ENCODE results near the gene SH3GLB2.

Gene SH3GLB2

GRCh38 chr9:129012343-129012742 lies 15.8 kb downstream of the SH3GLB2 start:
- H3K36me3 ChIP-seq (replicated peaks), result peaks cover 25% of the 10 kb centered on the region
- no peak for DNase-seq
- H3K27ac ChIP-seq, result no peak overlapping the region
- H3K4me3 ChIP-seq (ENCODE audit: low read depth, low read length), result no peak overlapping the region
- no peak for TF ChIP-seq CTCF (IDR thresholded peaks at IDR 0.05; ENCODE audit: low read depth, low read length, missing control alignments)
- in situ Hi-C loops (cut with HindIII; ENCODE audit: low pct_ligation_motif_present, low sequenced_read_pairs), result no loop called here
- no peaks in the 10 kb centered on the region for H3K27me3 ChIP-seq (replicated peaks)

- TF ChIP-seq CTCF (IDR thresholded peaks at IDR 0.05; ENCODE audit: low read depth, low read length, missing control alignments), result no peak
- Histone ChIP-seq H3K4me3 (ENCODE audit: low read depth, low read length) (no peak overlapping the region), H3K27ac (no peak overlapping the region), H3K27me3 (replicated peaks) (no peaks in the 10 kb centered on the region), H3K36me3 (replicated peaks) (peaks cover 28% of the 10 kb centered on the region)
- DNase-seq, result no peak
- in situ Hi-C loops (cut with HindIII; ENCODE audit: low pct_ligation_motif_present, low sequenced_read_pairs), result no loop called here
These were observed 16.4 kb downstream of the SH3GLB2 start for GRCh38 chr9:129011761-129012181.

- Histone ChIP-seq H3K27me3 (replicated peaks) (no peaks in the 10 kb centered on the region), H3K36me3 (replicated peaks) (peaks cover 34% of the 10 kb centered on the region), H3K4me3 (ENCODE audit: low read depth, low read length) (no peak overlapping the region), H3K27ac (no peak overlapping the region)
- in situ Hi-C loops (cut with HindIII; ENCODE audit: low pct_ligation_motif_present, low sequenced_read_pairs), result no loop called here
- TF ChIP-seq CTCF (IDR thresholded peaks at IDR 0.05; ENCODE audit: low read depth, low read length, missing control alignments), result no peak
- DNase-seq, result no peak
These were observed 17.0 kb downstream of the SH3GLB2 start for GRCh38 chr9:129011170-129011569.

GRCh38 chr9:129010267-129010975 lies 17.7 kb downstream of the SH3GLB2 start:
- TF ChIP-seq CTCF (IDR thresholded peaks at IDR 0.05; ENCODE audit: low read depth, low read length, missing control alignments), result no peak
- in situ Hi-C loops (cut with HindIII; ENCODE audit: low pct_ligation_motif_present, low sequenced_read_pairs), result no loop called here
- no peak overlapping the region for H3K4me3 ChIP-seq (ENCODE audit: low read depth, low read length)
- no peak for DNase-seq
- H3K36me3 ChIP-seq (replicated peaks), result peaks cover 40% of the 10 kb centered on the region
- H3K27me3 ChIP-seq (replicated peaks), result no peaks in the 10 kb centered on the region
- no peak overlapping the region for H3K27ac ChIP-seq

- no peak overlapping the region for H3K4me3 ChIP-seq (ENCODE audit: low read depth, low read length)
- H3K27ac ChIP-seq, result no peak overlapping the region
- TF ChIP-seq CTCF (IDR thresholded peaks at IDR 0.05; ENCODE audit: low read depth, low read length, missing control alignments), result no peak
- in situ Hi-C loops (cut with HindIII; ENCODE audit: low pct_ligation_motif_present, low sequenced_read_pairs), result no loop called here
- H3K36me3 ChIP-seq (replicated peaks), result peaks cover 44% of the 10 kb centered on the region
- H3K27me3 ChIP-seq (replicated peaks), result no peaks in the 10 kb centered on the region
- DNase-seq, result no peak
These were observed 18.5 kb downstream of the SH3GLB2 start for GRCh38 chr9:129009584-129010141.
